BJ (cell line): ENCODE results near the gene GYPA. TPM values are rescaled to one million over a fixed set of nuclear protein-coding genes. Genes with fewer than 3 reads are reported as not detected.
"Not testable (repeated sequence)": the region's sequence is repeated elsewhere in the genome, so short reads cannot be mapped to it uniquely, and the experiment has no call there.

ENCODE experiments used
- CTCF ChIA-PET: fragments of 350-600 bp; formaldehyde crosslinking; extraction: SDS; loops from one replicate; lab custom pipeline; 2021; ENCODE audit warnings: antibody characterized with exemption, inconsistent platforms; lab: Yijun Ruan, JAX
- POLR2A ChIA-PET: fragments of 300-600 bp; sonication (Branson Sonifier 250); formaldehyde crosslinking; extraction: SDS; loops from one replicate; lab custom pipeline; 2021; ENCODE audit warnings: antibody characterized with exemption; lab: Charles Lee
- DNase-seq: peaks from one replicate; pipeline ENCODE4 v3.0.0-alpha.2; 2011; ENCODE audit warnings: low read depth
- H3K27me3 ChIP-seq: 2 replicates; pipeline ENCODE4 v1.6.0; 2011; ENCODE audit warnings: low read length; ENCODE audit not compliant: control insufficient read depth, insufficient read depth
- H3K36me3 ChIP-seq: 2 replicates; pipeline ENCODE4 v1.5.1; 2011; ENCODE audit warnings: low read length; ENCODE audit not compliant: control insufficient read depth, insufficient read depth
- H3K4me3 ChIP-seq: 2 replicates; pipeline ENCODE4 v1.5.1; 2011; ENCODE audit warnings: low read depth, mild to moderate bottlenecking, control low read depth, low read length
- polyA plus RNA-seq: library from polyadenylated mRNA; depleted of rRNA; stranded (reverse); fragments of >200 nt; gene quantifications from 2 replicates; pipeline ENCODE4 v1.2.3, GENCODE V29; 2011
- TF ChIP-seq, protein P1 (sequence below): IDR thresholded peaks from 2 replicates; pipeline ENCODE4 v1.5.1; 2011; ENCODE audit warnings: low read depth, mild to moderate bottlenecking, control low read depth, inconsistent platforms, low read length, moderate library complexity; ENCODE audit not compliant: insufficient read depth

The GYPA gene
- polyA plus RNA-seq, 1 experiment = not detected

DNA sequence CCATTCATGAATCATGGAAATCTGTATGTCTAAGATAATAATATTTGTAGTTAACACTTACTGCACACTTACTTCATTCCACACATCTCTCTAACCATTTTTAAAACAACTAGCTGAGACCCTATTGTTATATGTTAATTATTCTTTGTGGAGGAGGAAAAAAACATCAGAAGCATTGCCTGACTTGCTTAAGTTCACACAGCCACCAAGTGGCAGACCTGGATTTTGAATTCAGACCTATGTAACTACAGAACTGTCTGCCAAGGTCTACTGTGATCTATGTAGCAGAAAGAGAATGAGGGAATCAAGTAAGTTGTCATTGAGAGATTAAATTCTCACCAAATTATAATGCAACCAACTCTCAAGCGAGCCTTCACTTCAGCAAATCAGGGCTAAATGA lies 10.4 kb downstream of the GYPA start:
- CTCF ChIA-PET, POLR2A ChIA-PET, DNase-seq, H3K27me3 ChIP-seq, H3K36me3 ChIP-seq, H3K4me3 ChIP-seq: not testable (repeated sequence)

DNA sequence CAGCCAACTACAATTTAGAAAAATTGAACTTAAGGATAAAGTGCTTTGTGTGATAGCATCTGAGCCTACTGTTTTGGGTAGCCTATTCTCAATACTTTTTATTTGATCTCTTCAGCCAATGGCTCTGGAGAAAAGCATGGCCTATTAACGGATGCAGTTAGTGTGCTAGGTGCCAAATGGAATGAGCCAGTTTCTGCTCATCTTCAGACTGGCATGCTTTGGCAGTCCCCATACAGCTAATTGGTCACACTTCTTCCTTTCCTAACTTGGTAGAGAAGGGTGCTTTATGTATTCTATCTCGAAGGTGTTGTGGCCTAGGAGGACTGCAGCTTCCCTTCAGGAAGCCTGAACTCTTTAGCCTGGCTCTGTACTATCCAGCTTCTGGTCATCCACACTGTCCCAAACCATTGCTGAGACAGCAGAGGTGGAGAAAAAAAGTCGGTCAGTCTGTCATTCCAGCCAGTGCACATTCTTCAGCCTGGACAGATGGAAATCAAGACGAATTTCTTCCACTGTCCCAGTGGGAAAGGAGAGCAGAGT lies 11.1 kb downstream of the GYPA start:
- DNase-seq, POLR2A ChIA-PET, H3K36me3 ChIP-seq, H3K4me3 ChIP-seq, CTCF ChIA-PET, H3K27me3 ChIP-seq: not testable (repeated sequence)

- DNase-seq, CTCF ChIA-PET, POLR2A ChIA-PET: not testable (repeated sequence)
These were observed 11.7 kb downstream of the GYPA start for GRCh38 chr4:144128709-144129320.

DNA sequence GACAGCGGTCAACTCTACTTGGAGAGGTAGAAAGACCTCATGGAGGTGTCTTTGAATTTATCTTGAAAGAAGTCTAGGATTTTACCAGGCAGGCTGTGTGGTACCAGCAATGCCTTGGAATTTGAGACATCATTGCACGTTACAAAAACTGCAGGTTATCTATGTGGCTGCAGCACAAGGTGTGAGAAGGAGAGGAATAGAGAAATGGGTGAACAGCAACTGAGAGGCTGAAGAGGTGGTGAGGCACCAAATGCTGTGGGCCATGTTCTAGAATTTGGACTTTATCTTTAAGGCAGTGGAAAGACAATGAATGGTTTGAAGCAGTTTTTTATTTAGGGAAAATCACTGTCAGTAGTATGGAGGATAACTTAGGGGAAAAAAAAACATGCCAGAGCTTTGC lies 15.4 kb downstream of the GYPA start:
- DNase-seq, POLR2A ChIA-PET, CTCF ChIA-PET: not testable (repeated sequence)

More at GRCh38 chr4:144128709-144129320, 11.7 kb downstream of the GYPA start:
- not testable (repeated sequence) for H3K36me3 ChIP-seq, H3K27me3 ChIP-seq, H3K4me3 ChIP-seq

GRCh38 chr4:144123982-144124635 lies 16.4 kb downstream of the GYPA start:
- CTCF ChIA-PET, H3K4me3 ChIP-seq, POLR2A ChIA-PET, H3K36me3 ChIP-seq, DNase-seq, H3K27me3 ChIP-seq: not testable (repeated sequence)

More for the DNA sequence above, 15.4 kb downstream of the GYPA start:
- H3K27me3 ChIP-seq, H3K4me3 ChIP-seq, H3K36me3 ChIP-seq: not testable (repeated sequence)

- H3K36me3 ChIP-seq, POLR2A ChIA-PET, DNase-seq, H3K27me3 ChIP-seq, CTCF ChIA-PET, H3K4me3 ChIP-seq: not testable (repeated sequence)
These were observed 17.2 kb downstream of the GYPA start for GRCh38 chr4:144123269-144123668.

DNA sequence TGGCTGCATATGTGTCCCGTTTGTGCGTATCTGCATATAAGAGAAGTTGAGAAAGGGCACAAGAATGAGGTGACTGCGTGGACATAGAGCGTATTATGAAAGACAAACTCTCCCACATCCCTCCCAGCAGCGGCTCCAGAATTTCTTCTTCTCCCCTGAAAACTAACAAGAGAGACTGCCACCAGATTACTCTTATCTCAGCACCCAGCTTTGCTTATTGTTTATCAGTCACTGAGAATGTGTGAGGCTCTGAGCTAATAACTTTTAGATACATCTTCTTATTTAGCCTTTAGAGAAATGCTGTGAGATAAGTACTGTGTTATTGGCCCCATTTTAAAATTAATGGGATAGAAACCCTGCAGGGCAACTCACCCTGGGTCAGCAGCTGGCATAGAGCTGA lies 20.8 kb downstream of the GYPA start:
- H3K27me3 ChIP-seq, DNase-seq, H3K36me3 ChIP-seq, POLR2A ChIA-PET, CTCF ChIA-PET, H3K4me3 ChIP-seq: not testable (repeated sequence)

- no peak for DNase-seq
- ChIA-PET CTCF (no interaction called here), POLR2A (no interaction called here)
- TF ChIP-seq, protein P1, sequence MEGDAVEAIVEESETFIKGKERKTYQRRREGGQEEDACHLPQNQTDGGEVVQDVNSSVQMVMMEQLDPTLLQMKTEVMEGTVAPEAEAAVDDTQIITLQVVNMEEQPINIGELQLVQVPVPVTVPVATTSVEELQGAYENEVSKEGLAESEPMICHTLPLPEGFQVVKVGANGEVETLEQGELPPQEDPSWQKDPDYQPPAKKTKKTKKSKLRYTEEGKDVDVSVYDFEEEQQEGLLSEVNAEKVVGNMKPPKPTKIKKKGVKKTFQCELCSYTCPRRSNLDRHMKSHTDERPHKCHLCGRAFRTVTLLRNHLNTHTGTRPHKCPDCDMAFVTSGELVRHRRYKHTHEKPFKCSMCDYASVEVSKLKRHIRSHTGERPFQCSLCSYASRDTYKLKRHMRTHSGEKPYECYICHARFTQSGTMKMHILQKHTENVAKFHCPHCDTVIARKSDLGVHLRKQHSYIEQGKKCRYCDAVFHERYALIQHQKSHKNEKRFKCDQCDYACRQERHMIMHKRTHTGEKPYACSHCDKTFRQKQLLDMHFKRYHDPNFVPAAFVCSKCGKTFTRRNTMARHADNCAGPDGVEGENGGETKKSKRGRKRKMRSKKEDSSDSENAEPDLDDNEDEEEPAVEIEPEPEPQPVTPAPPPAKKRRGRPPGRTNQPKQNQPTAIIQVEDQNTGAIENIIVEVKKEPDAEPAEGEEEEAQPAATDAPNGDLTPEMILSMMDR = no peak
- Histone ChIP-seq H3K4me3 (no peak overlapping the region), H3K27me3 (no peaks in the 10 kb centered on the region; the same call in 1 of the 2 replicates), H3K36me3 (no peaks in the 10 kb centered on the region)
These were observed 25.0 kb downstream of the GYPA start for GRCh38 chr4:144115519-144115918.
